GM23248 (cell line): ENCODE measurements around the gene STAB2.

Source experiments
- EZH2 ChIP-seq: fragments of 200-600 bp; sonication (generic); IDR thresholded peaks from 2 replicates; pipeline ENCODE4 v1.6.1; 2018; ENCODE audit warnings: antibody characterized with exemption, mild to moderate bottlenecking; ENCODE audit not compliant: insufficient read depth, poor library complexity, severe bottlenecking
- EZH2phosphoT487 ChIP-seq: fragments of 200-600 bp; sonication (generic); IDR thresholded peaks from 2 replicates; pipeline ENCODE4 v1.6.1; 2018; ENCODE audit warnings: antibody characterized with exemption, moderate library complexity, mild to moderate bottlenecking, low read depth; ENCODE audit not compliant: insufficient read depth

DNA sequence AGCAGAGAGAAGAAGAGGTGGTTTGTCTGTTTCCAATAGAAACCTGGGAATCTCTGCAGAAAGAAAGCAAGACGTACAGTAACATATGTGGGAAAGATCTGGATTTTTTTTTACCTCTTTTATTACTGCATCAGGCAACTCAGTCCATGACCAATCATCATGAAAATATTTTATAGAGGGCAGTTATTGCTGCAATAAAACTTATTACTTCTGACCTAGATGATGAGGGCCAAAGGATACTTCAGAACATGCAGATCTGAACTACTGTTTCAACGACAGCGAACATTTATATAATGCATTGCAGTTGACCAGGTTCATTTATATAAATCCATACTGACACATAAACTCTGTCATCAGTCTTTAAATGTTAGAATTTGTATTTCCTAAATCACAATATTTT is 67.7 kb downstream of the STAB2 start:
- no peak for TF ChIP-seq EZH2
- TF ChIP-seq EZH2phosphoT487, result no peak
